Neural cell (in vitro differentiated cells): ENCODE data around the gene SPNS1. TPM values are rescaled to one million over a fixed set of nuclear protein-coding genes. Genes with fewer than 3 reads are reported as not detected.

ENCODE experiments used
- H2AFZ ChIP-seq: fragments of 200-600, 300-800 bp; sonication (generic), shearing (Covaris generic); 2 replicates; pipeline ENCODE4 v1.6.0; 2014; ENCODE audit warnings: low read depth, mild to moderate bottlenecking, antibody characterized with exemption, low read length, moderate library complexity
- H3F3A ChIP-seq: fragments of 200-600 bp; shearing (Covaris generic); 2 replicates; pipeline ENCODE4 v1.6.1; 2016; ENCODE audit warnings: mild to moderate bottlenecking, moderate library complexity, mixed read lengths, antibody characterized with exemption, low read length; ENCODE audit not compliant: insufficient read depth, poor library complexity, severe bottlenecking
- H3K27ac ChIP-seq: fragments of 200-600, 300-800 bp; sonication (generic), shearing (Covaris generic); 2 replicates; pipeline ENCODE4 v1.5.1; 2014; ENCODE audit warnings: mild to moderate bottlenecking, low read length, moderate library complexity
- H3K27me3 ChIP-seq: fragments of 300-800, 200-600 bp; sonication (generic), shearing (Covaris generic); 2 replicates; pipeline ENCODE4 v1.6.0; 2014; ENCODE audit warnings: mild to moderate bottlenecking, low read depth, low read length, moderate library complexity; ENCODE audit not compliant: insufficient read depth
- H3K36me3 ChIP-seq: fragments of 300-800, 200-600 bp; sonication (generic), shearing (Covaris generic); 2 replicates; pipeline ENCODE4 v1.5.1; 2014; ENCODE audit warnings: mild to moderate bottlenecking, antibody characterized with exemption, low read length, moderate library complexity; ENCODE audit not compliant: insufficient read depth
- H3K4me2 ChIP-seq: fragments of 300-800, 200-600 bp; sonication (generic), shearing (Covaris generic); 2 replicates; pipeline ENCODE4 v1.6.0; 2014; ENCODE audit warnings: mild to moderate bottlenecking, low read length
- H3K4me3 ChIP-seq: fragments of 300-800, 200-600 bp; sonication (generic), shearing (Covaris generic); 2 replicates; pipeline ENCODE4 v1.5.1; 2014; ENCODE audit warnings: mild to moderate bottlenecking, low read length, moderate library complexity
- H3K79me2 ChIP-seq: fragments of 200-600 bp; shearing (Covaris generic); replicated peaks from 2 replicates; pipeline ENCODE4 v1.6.0; 2014; ENCODE audit warnings: mild to moderate bottlenecking, low read length, moderate library complexity; ENCODE audit not compliant: insufficient read depth
- H3K9ac ChIP-seq: fragments of 300-800, 200-600 bp; sonication (generic), shearing (Covaris generic); 2 replicates; pipeline ENCODE4 v1.6.1; 2016; ENCODE audit warnings: mild to moderate bottlenecking, low read length, mixed read lengths
- H3K9me2 ChIP-seq: fragments of 200-600 bp; shearing (Covaris generic); 2 replicates; pipeline ENCODE4 v1.6.1; 2016; ENCODE audit warnings: mild to moderate bottlenecking, low read length, mixed read lengths; ENCODE audit not compliant: insufficient read depth
- H3K9me3 ChIP-seq: fragments of 200-600, 300-800 bp; sonication (generic), shearing (Covaris generic); 2 replicates; pipeline ENCODE4 v1.6.1; 2016; ENCODE audit warnings: mild to moderate bottlenecking, mixed run types, low read length, moderate library complexity, mixed read lengths
- H4K20me1 ChIP-seq: fragments of 200-600 bp; shearing (Covaris generic); 2 replicates; pipeline ENCODE4 v1.6.1; 2016; ENCODE audit warnings: mild to moderate bottlenecking, mixed run types; ENCODE audit not compliant: insufficient read depth
- CTCF ChIP-seq: fragments of 450-650 bp; IDR thresholded peaks from 2 replicates; pipeline ENCODE4 v1.5.1; 2014; ENCODE audit warnings: antibody characterized with exemption, mild to moderate bottlenecking, moderate library complexity; ENCODE audit not compliant: poor library complexity, severe bottlenecking
- EP300 ChIP-seq: fragments of 450-650 bp; conservative IDR thresholded peaks from 2 replicates; pipeline ENCODE4 v1.6.1; 2014; ENCODE audit warnings: antibody characterized with exemption, mild to moderate bottlenecking, moderate library complexity; ENCODE audit not compliant: poor library complexity, severe bottlenecking
- EZH2 ChIP-seq: fragments of 200-600, 300-800 bp; shearing (Covaris generic), sonication (generic); IDR thresholded peaks from 2 replicates; pipeline ENCODE4 v1.6.1; 2014; ENCODE audit warnings: antibody characterized with exemption, low read length, borderline replicate concordance, mild to moderate bottlenecking; ENCODE audit not compliant: insufficient read depth, poor library complexity, severe bottlenecking
- MXI1 ChIP-seq: fragments of 450-650 bp; conservative IDR thresholded peaks from 2 replicates; pipeline ENCODE4 v1.6.1; 2014; ENCODE audit warnings: antibody characterized with exemption, mild to moderate bottlenecking; ENCODE audit not compliant: poor library complexity, severe bottlenecking
- POLR2AphosphoS5 ChIP-seq: IDR thresholded peaks from 2 replicates; pipeline ENCODE4 v1.6.1; 2012
- RAD21 ChIP-seq: fragments of 450-650 bp; conservative IDR thresholded peaks from 2 replicates; pipeline ENCODE4 v1.6.1; 2014; ENCODE audit warnings: antibody characterized with exemption, mild to moderate bottlenecking, moderate library complexity
- REST ChIP-seq: IDR thresholded peaks from 2 replicates; pipeline ENCODE4 v1.6.1; 2012; ENCODE audit warnings: borderline replicate concordance
- SMC3 ChIP-seq: fragments of 450-650 bp; conservative IDR thresholded peaks from 2 replicates; pipeline ENCODE4 v1.6.1; 2014; ENCODE audit warnings: antibody characterized with exemption, mild to moderate bottlenecking, moderate library complexity; ENCODE audit not compliant: poor library complexity
- TAF1 ChIP-seq: IDR thresholded peaks from 2 replicates; pipeline ENCODE4 v1.6.1; 2012; ENCODE audit warnings: low read depth
- polyA plus RNA-seq: library from polyadenylated mRNA; depleted of rRNA; stranded (reverse); fragments of >200 nt; gene quantifications from 2 replicates; pipeline ENCODE4 v1.2.3, GENCODE V29; 2014

SPNS1 gene
- polyA plus RNA-seq, 1 donor from 2014 or later: 41.6 TPM

GRCh38 chr16:29023279-29024277, 49.0 kb downstream of the SPNS1 start:
- Histone ChIP-seq H4K20me1 (no peaks in the 10 kb centered on the region), H3K27me3 (no peaks in the 10 kb centered on the region), H3K79me2 (no peaks in the 10 kb centered on the region), H3F3A (no peaks in the 10 kb centered on the region), H3K9me2 (no peaks in the 10 kb centered on the region), H3K27ac (no peak overlapping the region), H3K4me3 (no peak overlapping the region), H3K4me2 (no peak overlapping the region), H2AFZ (no peak overlapping the region), H3K9ac (no peak overlapping the region), H3K36me3 (no peaks in the 10 kb centered on the region), H3K9me3 (no peaks in the 10 kb centered on the region)
- TF ChIP-seq TAF1 (no peak), CTCF (no peak), EZH2 (no peak), MXI1 (no peak), RAD21 (no peak), SMC3 (no peak), EP300 (no peak), REST (no peak), POLR2AphosphoS5 (no peak)

GRCh38 chr16:29024278-29024677, 49.7 kb downstream of the SPNS1 start:
- no peak overlapping the region for H3K4me2 ChIP-seq
- H3K9me2 ChIP-seq: no peaks in the 10 kb centered on the region
- H3K4me3 ChIP-seq: no peak overlapping the region
- H2AFZ ChIP-seq: no peak overlapping the region
- H3K27me3 ChIP-seq: no peaks in the 10 kb centered on the region
- TF ChIP-seq MXI1 (no peak), RAD21 (no peak), POLR2AphosphoS5 (no peak), EZH2 (no peak)
- no peak overlapping the region for H3K27ac ChIP-seq
- no peaks in the 10 kb centered on the region for H3K9me3 ChIP-seq
- H3F3A ChIP-seq: no peaks in the 10 kb centered on the region
- H4K20me1 ChIP-seq: no peaks in the 10 kb centered on the region
- no peak overlapping the region for H3K9ac ChIP-seq
- no peaks in the 10 kb centered on the region for H3K79me2 ChIP-seq
- H3K36me3 ChIP-seq: no peaks in the 10 kb centered on the region
